Heart right ventricle (tissue), 16 donors: ENCODE data around the gene HLX. TPM values are rescaled to one million over a fixed set of nuclear protein-coding genes. Genes with fewer than 3 reads are reported as not detected.

Experiments
- ATAC-seq, 8 donors: fragments of 200-7000 bp; cut with Tn5 transposase; one replicate each; pipeline ENCODE4 v1.9.1; 2020; ENCODE audit warnings: mild to moderate bottlenecking in 8 of 8, moderate library complexity in 8 of 8, moderate number of reproducible peaks in 1 of 8
- DNase-seq, 2 donors: peaks; one replicate each; pipeline ENCODE4 v3.0.0-alpha.2; 2020
- H3K27ac ChIP-seq, 10 donors: fragments of 200-600 bp; sonication (generic) in 2 of 10; one replicate each; pipeline versions ENCODE4 v1.5.0 to v1.8.0; 2020 to 2022; ENCODE audit warnings: mild to moderate bottlenecking in 3 of 10
- H3K27me3 ChIP-seq, 7 donors: fragments of 200-600 bp; one replicate each; pipeline ENCODE4 v1.8.0; 2021 to 2022; ENCODE audit warnings: mild to moderate bottlenecking in 2 of 7
- H3K36me3 ChIP-seq, 9 donors: fragments of 200-600 bp; sonication (generic) in 1 of 9; one replicate each; pipeline versions ENCODE4 v1.5.0 to v1.8.0; 2020 to 2022; ENCODE audit warnings: mild to moderate bottlenecking in 2 of 9
- H3K4me1 ChIP-seq, 9 donors: fragments of 200-600 bp; sonication (generic) in 1 of 9; one replicate each; pipeline versions ENCODE4 v1.5.0 to v1.8.0; 2020 to 2022; ENCODE audit warnings: mild to moderate bottlenecking in 4 of 9
- H3K4me3 ChIP-seq, 10 donors: fragments of 200-600 bp; sonication (generic) in 2 of 10; one replicate each; pipeline versions ENCODE4 v1.5.0 to v1.8.0; 2020 to 2022; ENCODE audit warnings: mild to moderate bottlenecking in 7 of 10, moderate library complexity in 2 of 10
- H3K9me3 ChIP-seq, 11 donors: fragments of 200-600 bp in 10 of 11; sonication (generic) in 2 of 11; one replicate each; pipeline versions ENCODE4 v1.5.0 to v1.8.0; 2013 to 2022; ENCODE audit warnings: mild to moderate bottlenecking in 2 of 11, control low read depth in 1 of 11, moderate library complexity in 1 of 11
- WGBS, 2 donors: extraction: QIAGEN DNeasy Blood & Tissue Kit; methylation state at CpG; one replicate each; pipeline ENCODE4 v1.1.7; 2013; ENCODE audit warnings: inconsistent platforms in 1 of 2; 5-methylcytosine and 5-hydroxymethylcytosine counted together
- intact Hi-C, 10 donors: fragments of 100-400 bp; cut with DNase I; formaldehyde crosslinking; loops; one replicate each; pipeline versions ENCODE4 v1.11.1 to v1.14.2; 2022
- polyA plus RNA-seq, 2 donors: library from polyadenylated mRNA; stranded (reverse); fragments of 200-250 nt; gene quantifications; one replicate each; pipeline ENCODE4 v1.2.3, GENCODE V29; 2013
- total RNA-seq, 10 donors: library from RNA; stranded (reverse); fragmentation: NEBNext Ultra II Directional in 3 of 10; extraction: Animal tissue kit (Norgen Biotek cat#: 25700) in 3 of 10; gene quantifications; one replicate each; pipeline versions ENCODE4 v1.2.1 to v1.2.4, GENCODE V29; 2021 to 2023
- TF ChIP-seq, protein P1 (sequence below), 9 donors: fragments of 200-600 bp; sonication (generic) in 2 of 9; IDR thresholded peaks; one replicate each; pipeline versions ENCODE4 v1.5.0 to v1.8.0; 2021 to 2022; ENCODE audit warnings: antibody characterized with exemption in 9 of 9, mild to moderate bottlenecking in 5 of 9, moderate library complexity in 1 of 9
- donor health status: Arrhythmogenic right ventricular cardiomyopathy.
- donor health status: ischemic (EF 13 %, LVEDD 7.1; RV severe dilation, severe dysfunction).
- donor health status: healthy with polysubstance abuse.
- donor health status: DM: no; HTN: yes; CAD: no.
- donor health status: DM: no; HTN: no; CAD: no.
- donor health status: ischemic (EF 25% LVEDD 6.9; RV normal size, moderate dysfunction).
- donor health status: ischemic (EF 25% LVEDD 5.7; RV mildly dilated, moderate dysfunction).
- donor health status: healthy.
- donor health status: DM: yes; HTN: yes; CAD: no.
- donor health status: Ischemic cardiomyopathy.
- donor health status: ischemic (EF 35%, LVEDD 5.7; RV mildly dilated, moderate dysfunction).
- donor health status: nonischemic (EF 11% LVEDD 7.7; RV severe dilation, severe dysfunction).
- donor health status: DM: yes; HTN: yes; CAD: no.
- donor health status: PGD.
- donor health status: ischemic (EF 29% LVEDD 5.4; RV normal size, mild dysfunction).
- donor health status: nonischemic (EF 23%, LVEDD 6.1; RV moderate dilation, normal function).

HLX gene
- total and polyA plus RNA-seq, 12 donors: 4.3 to 13.8 (median 6.7) TPM

DNA sequence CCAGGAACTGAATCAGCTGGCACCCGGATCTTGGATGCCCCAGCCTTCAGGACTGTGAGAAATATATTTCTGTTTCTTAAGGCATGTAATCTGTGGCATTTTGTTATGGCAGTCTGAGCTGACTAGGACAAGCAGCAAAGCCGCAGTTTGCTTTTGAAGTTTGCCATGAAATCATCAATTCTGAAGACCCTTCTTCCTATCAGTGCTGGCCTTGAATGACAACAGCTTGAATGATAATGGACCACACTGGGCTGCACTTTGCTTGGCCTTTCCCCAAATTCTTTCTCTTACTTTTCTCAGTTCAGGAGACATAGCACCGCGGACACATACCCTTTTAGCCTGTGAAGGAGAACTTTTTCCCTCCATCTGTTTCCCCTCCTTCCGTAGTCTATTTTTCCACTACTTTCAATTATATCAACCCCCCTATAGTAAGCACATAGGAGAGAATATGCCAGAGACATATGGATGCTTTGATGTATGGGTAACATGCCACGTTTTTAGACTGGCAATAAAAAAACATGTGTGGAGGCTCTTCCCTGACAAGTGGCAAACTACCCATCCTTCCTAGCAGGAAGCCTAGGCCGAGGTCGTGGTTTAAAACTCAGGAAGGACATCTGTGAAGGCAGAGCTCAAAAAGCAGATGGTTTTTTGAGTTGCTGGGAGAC is 42.9 kb downstream of the HLX start:
- 61 to 63% methylated on average over 8 of the region's 8 CpGs for WGBS, 2 donors
- Histone ChIP-seq H3K4me3 (no peak overlapping the region), H3K27me3 (peaks cover 0 to 4% (median 0%) of the 10 kb centered on the region in 7 donors), H3K9me3 (no peaks in the 10 kb centered on the region), H3K4me1 (peaks cover 0 to 6% (median 0%) of the 10 kb centered on the region in 9 donors), H3K36me3 (no peaks in the 10 kb centered on the region), H3K27ac (no peak overlapping the region)
- intact Hi-C loops: no loop called here
- TF ChIP-seq, protein P1, sequence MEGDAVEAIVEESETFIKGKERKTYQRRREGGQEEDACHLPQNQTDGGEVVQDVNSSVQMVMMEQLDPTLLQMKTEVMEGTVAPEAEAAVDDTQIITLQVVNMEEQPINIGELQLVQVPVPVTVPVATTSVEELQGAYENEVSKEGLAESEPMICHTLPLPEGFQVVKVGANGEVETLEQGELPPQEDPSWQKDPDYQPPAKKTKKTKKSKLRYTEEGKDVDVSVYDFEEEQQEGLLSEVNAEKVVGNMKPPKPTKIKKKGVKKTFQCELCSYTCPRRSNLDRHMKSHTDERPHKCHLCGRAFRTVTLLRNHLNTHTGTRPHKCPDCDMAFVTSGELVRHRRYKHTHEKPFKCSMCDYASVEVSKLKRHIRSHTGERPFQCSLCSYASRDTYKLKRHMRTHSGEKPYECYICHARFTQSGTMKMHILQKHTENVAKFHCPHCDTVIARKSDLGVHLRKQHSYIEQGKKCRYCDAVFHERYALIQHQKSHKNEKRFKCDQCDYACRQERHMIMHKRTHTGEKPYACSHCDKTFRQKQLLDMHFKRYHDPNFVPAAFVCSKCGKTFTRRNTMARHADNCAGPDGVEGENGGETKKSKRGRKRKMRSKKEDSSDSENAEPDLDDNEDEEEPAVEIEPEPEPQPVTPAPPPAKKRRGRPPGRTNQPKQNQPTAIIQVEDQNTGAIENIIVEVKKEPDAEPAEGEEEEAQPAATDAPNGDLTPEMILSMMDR (IDR thresholded peaks at IDR 0.05): no peak
- no peak for ATAC-seq
- no peak for DNase-seq

DNA sequence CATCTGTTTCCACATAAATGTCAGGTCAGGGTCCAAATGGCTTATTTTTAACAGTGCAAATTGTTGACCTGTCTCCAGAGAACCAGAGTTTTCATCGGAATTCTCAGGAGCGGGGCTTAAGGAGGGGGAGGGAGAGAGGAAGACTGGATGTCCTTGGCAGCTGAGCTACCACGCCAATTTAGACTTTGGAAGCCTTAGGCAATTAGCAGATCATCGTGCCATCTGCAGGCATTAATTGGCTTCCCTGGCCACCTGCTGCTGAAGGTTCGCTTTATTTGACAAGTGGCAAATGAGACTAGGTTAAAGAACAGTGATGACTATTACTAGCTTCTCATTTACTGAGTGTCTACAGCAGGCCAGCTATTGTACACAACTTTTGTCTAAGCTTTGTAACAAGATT is 43.7 kb downstream of the HLX start:
- DNase-seq (no peak), ATAC-seq (no peak)
- WGBS, 2 donors: 57 to 77% methylated on average over 5 of the region's 5 CpGs
- peaks cover 0 to 8% (median 0%) of the 10 kb centered on the region in 9 donors for H3K4me1 ChIP-seq
- intact Hi-C loops: no loop called here
- no peaks in the 10 kb centered on the region for H3K36me3 ChIP-seq
- no peak overlapping the region for H3K27ac ChIP-seq
- peaks cover 0 to 3% (median 0%) of the 10 kb centered on the region in 7 donors for H3K27me3 ChIP-seq
- no peak overlapping the region for H3K4me3 ChIP-seq
- TF ChIP-seq, protein P1 (IDR thresholded peaks at IDR 0.05): no peak
- no peaks in the 10 kb centered on the region for H3K9me3 ChIP-seq

DNA sequence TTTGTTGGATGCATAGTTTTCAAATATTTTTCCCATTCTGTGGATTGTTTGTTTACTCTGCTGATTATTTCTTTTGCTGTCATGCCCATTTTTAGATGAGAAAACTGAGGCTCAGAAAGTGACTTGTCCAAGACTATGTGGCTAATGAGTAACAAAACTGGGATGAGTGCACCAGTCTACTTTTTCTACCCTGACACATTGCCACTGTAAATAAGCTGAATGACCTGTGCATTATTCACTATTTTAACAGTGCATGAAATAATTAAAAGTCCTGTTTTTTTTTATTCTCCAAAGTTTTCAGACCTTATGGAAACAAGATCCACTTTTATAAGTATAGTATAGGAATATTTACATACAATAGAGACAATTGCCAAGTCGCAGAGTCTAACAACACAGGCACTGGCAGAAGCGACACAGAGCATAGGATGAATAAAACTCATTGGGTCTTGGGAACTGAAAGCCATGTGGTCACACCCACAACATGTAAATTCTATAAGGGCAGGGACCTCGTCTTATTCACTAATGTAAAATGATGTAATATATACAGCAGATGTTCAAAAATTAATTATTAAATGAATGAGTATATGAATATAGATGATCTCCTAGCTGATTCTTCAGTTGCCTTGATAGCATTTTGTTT is 45.2 kb downstream of the HLX start:
- Histone ChIP-seq H3K36me3 (no peaks in the 10 kb centered on the region), H3K27me3 (peaks cover 0 to 3% (median 0%) of the 10 kb centered on the region in 7 donors), H3K27ac (no peak overlapping the region), H3K4me3 (no peak overlapping the region), H3K4me1 (peaks cover 0 to 13% (median 0%) of the 10 kb centered on the region in 9 donors), H3K9me3 (no peaks in the 10 kb centered on the region)
- ATAC-seq (no peak), DNase-seq (no peak)
- WGBS, 2 donors: 85 to 92% methylated on average over 3 of the region's 3 CpGs
- intact Hi-C loops: no loop called here
- TF ChIP-seq, protein P1 (IDR thresholded peaks at IDR 0.05): no peak

DNA sequence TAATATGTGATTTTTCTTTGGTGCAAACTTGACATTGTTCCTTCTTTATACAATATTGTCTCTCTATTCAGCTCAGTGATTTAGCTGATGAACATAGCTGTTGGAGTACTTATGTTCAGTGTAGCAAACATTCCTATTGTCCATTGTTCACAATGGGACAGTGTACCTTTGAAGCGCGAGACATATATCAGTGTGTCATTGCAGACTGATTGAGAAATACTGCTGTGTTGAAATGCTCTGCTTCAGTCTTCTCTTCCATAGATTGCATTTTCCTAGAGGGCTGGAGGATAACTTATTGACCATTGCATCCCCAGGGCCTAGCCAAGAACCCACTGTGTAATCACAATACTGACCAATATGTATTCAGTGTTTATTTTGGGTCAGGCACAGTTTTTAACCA is 46.5 kb downstream of the HLX start:
- no peak overlapping the region for H3K27ac ChIP-seq
- H3K4me3 ChIP-seq: no peak overlapping the region
- no peaks in the 10 kb centered on the region for H3K9me3 ChIP-seq
- WGBS, 2 donors: 89 to 92% methylated on average over 2 of the region's 2 CpGs
- H3K27me3 ChIP-seq: peaks cover 0 to 3% (median 0%) of the 10 kb centered on the region in 7 donors
- H3K36me3 ChIP-seq: no peaks in the 10 kb centered on the region
- ATAC-seq (no peak), DNase-seq (no peak)
- intact Hi-C loops: no loop called here
- TF ChIP-seq, protein P1 (IDR thresholded peaks at IDR 0.05): no peak
- H3K4me1 ChIP-seq: peaks cover 0 to 13% (median 0%) of the 10 kb centered on the region in 9 donors
